IMR-90 (cell line): ENCODE data around the gene SATL1. TPM values are rescaled to one million over a fixed set of nuclear protein-coding genes. Genes with fewer than 3 reads are reported as not detected.

Experiments used
- ATAC-seq: fragments of 200-7000 bp; cut with Tn5 transposase; 2 replicates; pipeline ENCODE4 v1.9.1; 2020; ENCODE audit warnings: low read depth, mild to moderate bottlenecking, moderate library complexity
- BruUV-seq: library from RNA; stranded (reverse); fragments of 400-500 nt; replicated peaks from 2 replicates; lab custom pipeline; 2021; lab: Mats Ljungman, UMichigan
- CTCF ChIA-PET: fragments of 300-600 bp; formaldehyde crosslinking; extraction: SDS; loops from one replicate; lab custom pipeline; 2021; ENCODE audit warnings: antibody characterized with exemption; lab: Yijun Ruan, JAX
- POLR2A ChIA-PET: fragments of 300-600 bp; sonication (Branson Sonifier 250); formaldehyde crosslinking; loops from one replicate; lab custom pipeline; 2022; ENCODE audit warnings: antibody characterized with exemption; ENCODE audit not compliant: unreplicated experiment; lab: Charles Lee
- DNase-seq: peaks from one replicate; pipeline ENCODE4 v3.0.0; 2013
- H2AFZ ChIP-seq: replicated peaks from 2 replicates; pipeline ENCODE3; 2013; ENCODE audit warnings: low read length, mild to moderate bottlenecking; ENCODE audit not compliant: poor library complexity
- H2AK5ac ChIP-seq: 2 replicates; pipeline ENCODE4 v1.6.1; 2013; ENCODE audit warnings: low read depth, low read length, inconsistent platforms
- H2AK9ac ChIP-seq: replicated peaks from 2 replicates; pipeline ENCODE3; 2013; ENCODE audit warnings: mild to moderate bottlenecking, low read depth, low read length, moderate library complexity; ENCODE audit not compliant: poor library complexity
- H2BK120ac ChIP-seq: 2 replicates; pipeline ENCODE4 v1.6.1; 2013; ENCODE audit warnings: low read depth, low read length, inconsistent platforms
- H2BK15ac ChIP-seq: 3 replicates; pipeline ENCODE4 v1.6.1; 2013; ENCODE audit warnings: low read depth, low read length, inconsistent platforms
- H2BK20ac ChIP-seq: 2 replicates; pipeline ENCODE4 v1.6.1; 2013; ENCODE audit warnings: low read depth, mild to moderate bottlenecking, inconsistent platforms, low read length, moderate library complexity
- H2BK5ac ChIP-seq: 2 replicates; pipeline ENCODE4 v1.6.1; 2013; ENCODE audit warnings: mild to moderate bottlenecking, low read depth, low read length, inconsistent platforms; ENCODE audit not compliant: poor library complexity, severe bottlenecking
- H3K14ac ChIP-seq: replicated peaks from 2 replicates; pipeline ENCODE4 v1.6.1; 2013; ENCODE audit warnings: low read depth, low read length, inconsistent platforms
- H3K18ac ChIP-seq: 2 replicates; pipeline ENCODE4 v1.6.1; 2013; ENCODE audit warnings: low read depth, low read length, control low read depth
- H3K23ac ChIP-seq: 2 replicates; pipeline ENCODE4 v1.6.1; 2013; ENCODE audit warnings: low read depth, low read length, inconsistent platforms
- H3K27ac ChIP-seq: 2 replicates; pipeline ENCODE4 v1.5.1; 2013; ENCODE audit warnings: mild to moderate bottlenecking, control low read depth, low read length; ENCODE audit not compliant: insufficient read depth
- H3K27me3 ChIP-seq: 2 replicates; pipeline ENCODE4 v1.6.1; 2013; ENCODE audit warnings: low read length; ENCODE audit not compliant: control insufficient read depth, insufficient read depth
- H3K36me3 ChIP-seq: 2 replicates; pipeline ENCODE4 v1.6.1; 2013; ENCODE audit warnings: low read length, mixed read lengths; ENCODE audit not compliant: control insufficient read depth, insufficient read depth
- H3K4ac ChIP-seq: 2 replicates; pipeline ENCODE4 v1.6.1; 2013; ENCODE audit warnings: low read depth, low read length, inconsistent platforms
- H3K4me1 ChIP-seq: 2 replicates; pipeline ENCODE4 v1.6.1; 2013; ENCODE audit warnings: low read length, mixed read lengths; ENCODE audit not compliant: control insufficient read depth, insufficient read depth
- H3K4me2 ChIP-seq: 2 replicates; pipeline ENCODE4 v1.6.1; 2013; ENCODE audit warnings: low read depth, mild to moderate bottlenecking, control low read depth, low read length, moderate library complexity
- H3K4me3 ChIP-seq: 2 replicates; pipeline ENCODE4 v1.5.1; 2013; ENCODE audit warnings: low read depth, mild to moderate bottlenecking, control low read depth, low read length, moderate library complexity; ENCODE audit not compliant: insufficient read depth
- H3K56ac ChIP-seq: 2 replicates; pipeline ENCODE4 v1.6.1; 2013; ENCODE audit warnings: low read length, inconsistent platforms; ENCODE audit not compliant: insufficient read depth; ENCODE audit errors: extremely low read depth
- H3K79me1 ChIP-seq, 2 experiments: 2 replicates each; pipeline ENCODE4 v1.6.1; 2013; ENCODE audit warnings: low read length in 2 of 2, inconsistent platforms in 1 of 2, low read depth in 1 of 2
- H3K9ac ChIP-seq: 2 replicates; pipeline ENCODE4 v1.6.1; 2013; ENCODE audit warnings: low read depth, low read length, control low read depth
- H3K9me1 ChIP-seq: 2 replicates; pipeline ENCODE4 v1.6.1; 2013; ENCODE audit warnings: low read length, inconsistent platforms; ENCODE audit not compliant: insufficient read depth
- H3K9me3 ChIP-seq: 2 replicates; pipeline ENCODE4 v1.6.1; 2013; ENCODE audit warnings: low read length; ENCODE audit not compliant: control insufficient read depth, insufficient read depth
- H4K20me1 ChIP-seq: 2 replicates; pipeline ENCODE4 v1.6.1; 2013; ENCODE audit warnings: low read length, inconsistent platforms; ENCODE audit not compliant: insufficient read depth
- H4K5ac ChIP-seq: 2 replicates; pipeline ENCODE4 v1.6.1; 2013; ENCODE audit warnings: mild to moderate bottlenecking, low read depth, low read length, control low read depth
- H4K8ac ChIP-seq, 2 experiments: 2 replicates each; pipeline ENCODE4 v1.6.1; 2013; ENCODE audit warnings: low read depth in 2 of 2, low read length in 2 of 2, control low read depth in 1 of 2, inconsistent platforms in 1 of 2
- H4K91ac ChIP-seq: 2 replicates; pipeline ENCODE4 v1.6.1; 2013; ENCODE audit warnings: low read depth, low read length, inconsistent platforms; ENCODE audit not compliant: insufficient read depth
- CHD1 ChIP-seq: IDR thresholded peaks from 2 replicates; pipeline ENCODE4 v1.6.1; 2012; ENCODE audit warnings: low read depth, low read length, improper control_type of control experiment
- FOS ChIP-seq: fragments of 150-350 bp; IDR thresholded peaks from 2 replicates; pipeline ENCODE4 v1.6.1; 2016; ENCODE audit warnings: low read depth, low read length
- MAFK ChIP-seq: IDR thresholded peaks from 2 replicates; pipeline ENCODE4 v1.6.1; 2012; ENCODE audit warnings: low read depth, low read length, improper control_type of control experiment
- MAZ ChIP-seq: IDR thresholded peaks from 2 replicates; pipeline ENCODE4 v1.6.1; 2012; ENCODE audit warnings: low read depth, mild to moderate bottlenecking, low read length, improper control_type of control experiment, moderate library complexity, borderline replicate concordance
- NFE2L2 ChIP-seq: fragments of 150-350 bp; IDR thresholded peaks from 2 replicates; pipeline ENCODE4 v1.6.1; 2016; ENCODE audit warnings: low read depth, mild to moderate bottlenecking, low read length
- RAD21 ChIP-seq: IDR thresholded peaks from 2 replicates; pipeline ENCODE4 v1.6.1; 2012; ENCODE audit warnings: low read length, improper control_type of control experiment
- RCOR1 ChIP-seq: IDR thresholded peaks from 2 replicates; pipeline ENCODE4 v1.6.1; 2012; ENCODE audit warnings: mild to moderate bottlenecking, low read length, improper control_type of control experiment; ENCODE audit not compliant: insufficient replicate concordance
- RFX5 ChIP-seq: IDR thresholded peaks from 2 replicates; pipeline ENCODE4 v1.8.0; 2012; ENCODE audit warnings: low read depth, mild to moderate bottlenecking, low read length, moderate library complexity
- SMC3 ChIP-seq: fragments of 150-350 bp; IDR thresholded peaks from 2 replicates; pipeline ENCODE4 v1.6.1; 2016; ENCODE audit warnings: low read depth, mild to moderate bottlenecking, antibody characterized with exemption, low read length, moderate library complexity
- WGBS, 2 experiments: methylation state at CpG; one replicate each; pipeline versions ENCODE4 v1.1.5 to v1.1.7; 2013; ENCODE audit warnings: missing lambda C conversion rate in 2 of 2; ENCODE audit not compliant: insufficient read length in 1 of 2; ENCODE audit errors: extremely low coverage in 2 of 2; 5-methylcytosine and 5-hydroxymethylcytosine counted together
- dilution Hi-C: fragments of 300-500 bp; cut with HindIII; formaldehyde crosslinking; loops from one replicate; pipeline ENCODE4 v1.14.3; 2018; ENCODE audit warnings: low sequenced_read_pairs; ENCODE audit not compliant: unreplicated experiment
- in situ Hi-C: fragments of 300-500 bp; cut with MboI; formaldehyde crosslinking; loops from 3 replicates; pipeline ENCODE4 v1.14.3; 2019; ENCODE audit warnings: low sequenced_read_pairs, inconsistent platforms, mixed read lengths
- intact Hi-C: fragments of 100-400 bp; cut with micrococcal nuclease; formaldehyde crosslinking; loops from 2 replicates; pipeline ENCODE4 v1.10.0; 2022
- polyA plus RNA-seq, 3 experiments: library from polyadenylated mRNA; depleted of rRNA; stranded (reverse); fragments of >200 nt; gene quantifications; 2 replicates each; pipeline ENCODE4 v1.2.3, GENCODE V29; 2012; ENCODE audit warnings: low replicate concordance in 1 of 3
- total RNA-seq: library from RNA; depleted of rRNA; stranded (reverse); fragments of >200 nt; gene quantifications from 2 replicates; pipeline ENCODE4 v1.2.3, GENCODE V29; 2012
- TF ChIP-seq, protein P1 (sequence below): conservative IDR thresholded peaks from 2 replicates; pipeline ENCODE4 v1.5.1; 2012; ENCODE audit warnings: mild to moderate bottlenecking, low read depth, low read length, improper control_type of control experiment
- TF ChIP-seq, protein P2 (sequence below): fragments of 150-350 bp; IDR thresholded peaks from 2 replicates; pipeline ENCODE4 v1.6.1; 2016; ENCODE audit warnings: low read depth, mild to moderate bottlenecking, low read length, moderate library complexity, borderline replicate concordance
- TF ChIP-seq, protein P3 (sequence below): fragments of 150-350 bp; IDR thresholded peaks from 2 replicates; pipeline ENCODE4 v1.6.1; 2017; ENCODE audit warnings: mild to moderate bottlenecking, antibody characterized with exemption, low read length, low read depth

Gene SATL1
- total and polyA plus RNA-seq, 2 of the 4 experiments (the other 2 are of a cell fraction), result not detected

DNA sequence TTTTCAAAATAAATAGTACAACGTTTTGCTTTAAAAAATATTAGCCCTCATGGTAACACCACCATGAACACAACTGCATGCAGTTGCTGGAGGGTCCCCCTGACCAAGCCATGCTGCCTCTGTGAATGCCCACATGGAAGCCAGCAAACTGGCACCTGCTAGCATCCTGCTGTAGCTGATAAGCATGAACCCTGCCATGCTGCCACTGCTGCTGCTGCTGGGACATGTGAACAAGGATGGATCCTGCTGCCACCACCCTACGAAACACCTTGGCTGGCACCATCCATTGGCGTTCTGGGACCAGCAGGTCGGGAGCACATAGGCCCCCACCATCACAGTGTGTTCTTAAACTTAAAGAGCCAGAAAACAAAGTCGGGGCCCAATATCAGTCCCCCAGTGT, 83.9 kb downstream of the SATL1 start:
- Histone ChIP-seq H3K18ac (no peak overlapping the region), H4K8ac (no peak overlapping the region), H2AK9ac (no peak overlapping the region), H3K4ac (no peak overlapping the region), H3K27ac (no peak overlapping the region), H2BK5ac (no peak overlapping the region), H4K5ac (no peak overlapping the region), H3K23ac (no peak overlapping the region), H2BK120ac (no peak overlapping the region), H3K4me2 (no peak overlapping the region), H4K20me1 (no peaks in the 10 kb centered on the region), H3K4me3 (no peak overlapping the region), H2AFZ (peak overlapping the region; percentile 29), H3K56ac (no peak overlapping the region), H3K9me1 (no peaks in the 10 kb centered on the region), H3K79me1 (no peaks in the 10 kb centered on the region), H3K4me1 (no peaks in the 10 kb centered on the region), H2AK5ac (no peak overlapping the region), H2BK20ac (no peak overlapping the region), H2BK15ac (no peak overlapping the region), H4K91ac (no peak overlapping the region), H3K14ac (no peak overlapping the region), H3K36me3 (no peaks in the 10 kb centered on the region), H3K9ac (no peak overlapping the region), H3K9me3 (no peaks in the 10 kb centered on the region), H3K27me3 (no peaks in the 10 kb centered on the region)
- dilution Hi-C loops (no loop called here), intact Hi-C loops (no loop called here), in situ Hi-C loops (no loop called here)
- DNase-seq (no peak), ATAC-seq (no peak)
- WGBS, 2 experiments, result no CpG with 5 or more reads among the region's 5 CpGs
- ChIA-PET POLR2A (no interaction called here), CTCF (no interaction called here)
- TF ChIP-seq CHD1 (no peak), FOS (no peak), SMC3 (no peak), RFX5 (no peak), MAFK (no peak), RCOR1 (no peak), RAD21 (no peak), MAZ (no peak), NFE2L2 (no peak)
- TF ChIP-seq, protein P1, sequence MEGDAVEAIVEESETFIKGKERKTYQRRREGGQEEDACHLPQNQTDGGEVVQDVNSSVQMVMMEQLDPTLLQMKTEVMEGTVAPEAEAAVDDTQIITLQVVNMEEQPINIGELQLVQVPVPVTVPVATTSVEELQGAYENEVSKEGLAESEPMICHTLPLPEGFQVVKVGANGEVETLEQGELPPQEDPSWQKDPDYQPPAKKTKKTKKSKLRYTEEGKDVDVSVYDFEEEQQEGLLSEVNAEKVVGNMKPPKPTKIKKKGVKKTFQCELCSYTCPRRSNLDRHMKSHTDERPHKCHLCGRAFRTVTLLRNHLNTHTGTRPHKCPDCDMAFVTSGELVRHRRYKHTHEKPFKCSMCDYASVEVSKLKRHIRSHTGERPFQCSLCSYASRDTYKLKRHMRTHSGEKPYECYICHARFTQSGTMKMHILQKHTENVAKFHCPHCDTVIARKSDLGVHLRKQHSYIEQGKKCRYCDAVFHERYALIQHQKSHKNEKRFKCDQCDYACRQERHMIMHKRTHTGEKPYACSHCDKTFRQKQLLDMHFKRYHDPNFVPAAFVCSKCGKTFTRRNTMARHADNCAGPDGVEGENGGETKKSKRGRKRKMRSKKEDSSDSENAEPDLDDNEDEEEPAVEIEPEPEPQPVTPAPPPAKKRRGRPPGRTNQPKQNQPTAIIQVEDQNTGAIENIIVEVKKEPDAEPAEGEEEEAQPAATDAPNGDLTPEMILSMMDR, result no peak
- TF ChIP-seq, protein P2, sequence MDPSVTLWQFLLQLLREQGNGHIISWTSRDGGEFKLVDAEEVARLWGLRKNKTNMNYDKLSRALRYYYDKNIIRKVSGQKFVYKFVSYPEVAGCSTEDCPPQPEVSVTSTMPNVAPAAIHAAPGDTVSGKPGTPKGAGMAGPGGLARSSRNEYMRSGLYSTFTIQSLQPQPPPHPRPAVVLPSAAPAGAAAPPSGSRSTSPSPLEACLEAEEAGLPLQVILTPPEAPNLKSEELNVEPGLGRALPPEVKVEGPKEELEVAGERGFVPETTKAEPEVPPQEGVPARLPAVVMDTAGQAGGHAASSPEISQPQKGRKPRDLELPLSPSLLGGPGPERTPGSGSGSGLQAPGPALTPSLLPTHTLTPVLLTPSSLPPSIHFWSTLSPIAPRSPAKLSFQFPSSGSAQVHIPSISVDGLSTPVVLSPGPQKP, result no peak
- TF ChIP-seq, protein P3, sequence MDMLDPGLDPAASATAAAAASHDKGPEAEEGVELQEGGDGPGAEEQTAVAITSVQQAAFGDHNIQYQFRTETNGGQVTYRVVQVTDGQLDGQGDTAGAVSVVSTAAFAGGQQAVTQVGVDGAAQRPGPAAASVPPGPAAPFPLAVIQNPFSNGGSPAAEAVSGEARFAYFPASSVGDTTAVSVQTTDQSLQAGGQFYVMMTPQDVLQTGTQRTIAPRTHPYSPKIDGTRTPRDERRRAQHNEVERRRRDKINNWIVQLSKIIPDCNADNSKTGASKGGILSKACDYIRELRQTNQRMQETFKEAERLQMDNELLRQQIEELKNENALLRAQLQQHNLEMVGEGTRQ, result no peak
- BruUV-seq, result no TSS peak
